Endodermal cell (in vitro differentiated cells): Measurements from ENCODE around the gene NTPCR. TPM values are rescaled to one million over a fixed set of nuclear protein-coding genes. Genes with fewer than 3 reads are reported as not detected.
A peak's percentile ranks its signal among the peaks of the same experiment; 100 is the strongest.

Experiments used
- DNase-seq: peaks from one replicate; pipeline ENCODE4 v3.0.0-alpha.2; 2017
- H3K27ac ChIP-seq: 2 replicates; pipeline ENCODE4 v1.5.1; 2013; ENCODE audit warnings: mild to moderate bottlenecking, low read depth, low read length, moderate library complexity
- H3K27me3 ChIP-seq: 2 replicates; pipeline ENCODE4 v1.6.1; 2013; ENCODE audit warnings: mild to moderate bottlenecking, low read length, moderate library complexity; ENCODE audit not compliant: insufficient read depth, control insufficient read depth, poor library complexity, severe bottlenecking
- H3K36me3 ChIP-seq: 2 replicates; pipeline ENCODE4 v1.7.0; 2013; ENCODE audit warnings: mild to moderate bottlenecking, low read length, moderate library complexity; ENCODE audit not compliant: control insufficient read depth, insufficient read depth
- H3K4me1 ChIP-seq: one replicate; pipeline ENCODE4 v1.7.0; 2013; ENCODE audit warnings: low read length; ENCODE audit not compliant: control insufficient read depth, insufficient read depth
- H3K4me3 ChIP-seq: 2 replicates; pipeline ENCODE4 v1.5.1; 2013; ENCODE audit warnings: mild to moderate bottlenecking, low read length, moderate library complexity
- H3K9ac ChIP-seq: 2 replicates; pipeline ENCODE4 v1.6.1; 2013; ENCODE audit warnings: mild to moderate bottlenecking, low read length, moderate library complexity; ENCODE audit not compliant: poor library complexity, severe bottlenecking; ENCODE audit errors: extremely low read depth
- H3K9me3 ChIP-seq: 2 replicates; pipeline ENCODE4 v1.6.1; 2013; ENCODE audit warnings: mild to moderate bottlenecking, low read length, moderate library complexity; ENCODE audit not compliant: control insufficient read depth
- H3K27ac Mint-ChIP-seq: 2 replicates; pipeline ENCODE4 v1.8.0; 2020; ENCODE audit warnings: mixed read lengths
- H3K27me3 Mint-ChIP-seq: 2 replicates; pipeline ENCODE4 v1.8.0; 2021; ENCODE audit warnings: mild to moderate bottlenecking, mixed read lengths; ENCODE audit not compliant: insufficient read depth
- H3K36me3 Mint-ChIP-seq: 2 replicates; pipeline ENCODE4 v1.8.0; 2020; ENCODE audit warnings: low read depth, mixed read lengths
- H3K4me1 Mint-ChIP-seq: 2 replicates; pipeline ENCODE4 v1.8.0; 2020; ENCODE audit warnings: mixed read lengths
- H3K4me3 Mint-ChIP-seq: 2 replicates; pipeline ENCODE4 v1.8.0; 2020; ENCODE audit warnings: mild to moderate bottlenecking, moderate library complexity, mixed read lengths
- H3K9me3 Mint-ChIP-seq: 2 replicates; pipeline ENCODE4 v1.8.0; 2020; ENCODE audit warnings: mild to moderate bottlenecking, mixed read lengths
- WGBS, 2 experiments: methylation state at CpG; one replicate each; pipeline versions ENCODE4 v1.1.5 to v1.1.7; 2013; ENCODE audit warnings: missing lambda C conversion rate in 2 of 2, mixed read lengths in 1 of 2; ENCODE audit not compliant: insufficient coverage in 1 of 2, insufficient read length in 1 of 2; 5-methylcytosine and 5-hydroxymethylcytosine counted together
- long read RNA-seq, 4 experiments: library from polyadenylated mRNA in 2 of 4; library from RNA in 1 of 4; library from capped mRNA in 1 of 4; stranded (forward) in 3 of 4; unstranded in 1 of 4; transcript quantifications; one replicate each; pipeline ENCODE4 v2.0.0, GENCODE V29; 2020 to 2021; ENCODE audit warnings: inconsistent platforms in 1 of 4
- polyA plus RNA-seq, 2 experiments: library from polyadenylated mRNA; stranded (reverse); fragments of 50-300 nt; gene quantifications; one replicate each; pipeline ENCODE4 v1.2.3, GENCODE V29; 2013
- total RNA-seq, 2 donors: library from RNA; stranded (reverse); fragmentation: NEBNext Ultra II Directional in 1 of 2; extraction: Animal tissue kit (Norgen Biotek cat#: 25700) in 1 of 2; gene quantifications; 2 replicates in 1 of 2; 3 replicates in 1 of 2; pipeline ENCODE4 v1.2.1, GENCODE V29; 2021
- TF ChIP-seq, protein P1 (sequence below): fragments of 200-600 bp; sonication (generic); conservative IDR thresholded peaks from 2 replicates; pipeline ENCODE4 v1.5.0; 2021; ENCODE audit warnings: antibody characterized with exemption, mild to moderate bottlenecking

The NTPCR gene, protein sequence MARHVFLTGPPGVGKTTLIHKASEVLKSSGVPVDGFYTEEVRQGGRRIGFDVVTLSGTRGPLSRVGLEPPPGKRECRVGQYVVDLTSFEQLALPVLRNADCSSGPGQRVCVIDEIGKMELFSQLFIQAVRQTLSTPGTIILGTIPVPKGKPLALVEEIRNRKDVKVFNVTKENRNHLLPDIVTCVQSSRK
- 10 to 100 TPM; 30.9 to 43.3 TPM for total RNA-seq
- 95.2 TPM for polyA plus RNA-seq (2013, experiment 1 of 2)
- 86.8 TPM for polyA plus RNA-seq (2013, experiment 2 of 2)
- long read RNA-seq, experiment 1, full-length matches to known transcripts = 14 of 16 reads
- long read RNA-seq, experiment 1, partial matches to known transcripts = 2 of 16 reads
- long read RNA-seq, experiment 1, other reads (novel, unspliced or antisense) = 0 of 16 reads
- long read RNA-seq, experiment 2, full-length matches to known transcripts = 37 of 42 reads
- long read RNA-seq, experiment 2, partial matches to known transcripts = 0 of 42 reads
- long read RNA-seq, experiment 2, other reads (novel, unspliced or antisense) = 5 of 42 reads
- long read RNA-seq, experiment 3, full-length matches to known transcripts = 48 of 54 reads
- long read RNA-seq, experiment 3, partial matches to known transcripts = 1 of 54 reads
- long read RNA-seq, experiment 3, other reads (novel, unspliced or antisense) = 5 of 54 reads
- long read RNA-seq, experiment 4, full-length matches to known transcripts = 76 of 85 reads
- long read RNA-seq, experiment 4, partial matches to known transcripts = 1 of 85 reads
- long read RNA-seq, experiment 4, other reads (novel, unspliced or antisense) = 8 of 85 reads

DNA sequence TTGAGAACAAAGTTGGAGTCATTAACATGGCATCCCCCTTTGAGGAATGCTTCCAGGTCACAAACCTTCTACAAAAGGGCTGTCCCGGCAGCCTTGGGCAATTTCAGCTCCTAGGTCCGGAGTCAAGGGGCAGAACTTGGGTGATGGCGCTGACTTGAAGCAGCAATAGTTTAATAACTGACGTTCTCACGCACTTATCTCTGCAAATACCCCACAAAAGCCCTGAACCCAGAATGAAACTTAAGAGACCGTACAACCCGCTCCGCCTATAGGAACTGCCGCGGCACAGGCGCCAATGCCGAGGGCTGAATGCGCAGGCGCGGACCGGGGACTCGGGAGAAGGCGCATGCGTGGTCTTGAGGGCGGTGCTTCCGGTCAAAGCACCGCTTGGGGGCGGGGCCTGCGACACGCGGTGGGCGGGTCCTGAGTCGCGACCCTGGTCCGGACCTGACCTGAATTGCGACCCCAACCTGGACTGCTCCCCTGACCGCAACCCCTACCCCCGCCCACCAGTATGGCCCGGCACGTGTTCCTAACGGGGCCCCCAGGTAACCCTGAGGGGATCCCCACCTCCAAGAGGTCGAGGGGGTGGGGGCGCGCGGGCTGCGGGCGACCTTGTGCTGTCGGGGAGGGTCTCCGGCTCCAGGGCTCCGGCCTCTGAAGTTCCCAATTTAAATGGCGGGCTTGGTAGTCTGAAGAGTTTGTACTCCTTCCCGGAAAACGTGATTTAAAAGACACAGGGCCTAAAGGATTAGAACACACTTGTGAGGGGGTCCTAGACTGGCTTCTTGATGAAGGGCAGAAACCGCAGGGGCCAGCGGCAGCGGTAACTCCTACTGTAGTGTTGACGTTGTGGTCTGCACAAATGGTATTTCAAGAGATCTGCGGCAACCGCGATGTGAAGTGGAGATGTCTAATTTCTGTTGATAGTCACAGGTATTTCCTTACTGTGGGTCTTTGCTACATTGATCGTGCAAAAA lies at the start of gene NTPCR:
Gene NTPCR, plus strand, starts transcription at position 415 of the 980 bp plus-strand sequence. Its CDS starts 100 bp downstream, at position 515.
- no peaks in the 10 kb centered on the region for H3K27me3 ChIP-seq
- no peaks in the 10 kb centered on the region for H3K36me3 Mint-ChIP-seq
- H3K27me3 Mint-ChIP-seq = peaks cover 12% of the 10 kb centered on the region
- peak; percentile 98 for DNase-seq
- no peaks in the 10 kb centered on the region for H3K4me1 ChIP-seq
- peak within 1 kb of the TSS; percentile 57 for H3K27ac ChIP-seq
- TF ChIP-seq, protein P1, sequence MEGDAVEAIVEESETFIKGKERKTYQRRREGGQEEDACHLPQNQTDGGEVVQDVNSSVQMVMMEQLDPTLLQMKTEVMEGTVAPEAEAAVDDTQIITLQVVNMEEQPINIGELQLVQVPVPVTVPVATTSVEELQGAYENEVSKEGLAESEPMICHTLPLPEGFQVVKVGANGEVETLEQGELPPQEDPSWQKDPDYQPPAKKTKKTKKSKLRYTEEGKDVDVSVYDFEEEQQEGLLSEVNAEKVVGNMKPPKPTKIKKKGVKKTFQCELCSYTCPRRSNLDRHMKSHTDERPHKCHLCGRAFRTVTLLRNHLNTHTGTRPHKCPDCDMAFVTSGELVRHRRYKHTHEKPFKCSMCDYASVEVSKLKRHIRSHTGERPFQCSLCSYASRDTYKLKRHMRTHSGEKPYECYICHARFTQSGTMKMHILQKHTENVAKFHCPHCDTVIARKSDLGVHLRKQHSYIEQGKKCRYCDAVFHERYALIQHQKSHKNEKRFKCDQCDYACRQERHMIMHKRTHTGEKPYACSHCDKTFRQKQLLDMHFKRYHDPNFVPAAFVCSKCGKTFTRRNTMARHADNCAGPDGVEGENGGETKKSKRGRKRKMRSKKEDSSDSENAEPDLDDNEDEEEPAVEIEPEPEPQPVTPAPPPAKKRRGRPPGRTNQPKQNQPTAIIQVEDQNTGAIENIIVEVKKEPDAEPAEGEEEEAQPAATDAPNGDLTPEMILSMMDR = no peak
- peak within 1 kb of the TSS; percentile 99 for H3K27ac Mint-ChIP-seq
- 0 to 1% methylated on average over 9 to 56 of the region's 56 CpGs for WGBS, 2 experiments
- H3K9me3 Mint-ChIP-seq = no peaks in the 10 kb centered on the region
- H3K4me3 ChIP-seq = peak within 1 kb of the TSS; percentile 90
- H3K9me3 ChIP-seq = no peaks in the 10 kb centered on the region
- peak within 1 kb of the TSS; percentile 81 for H3K4me3 Mint-ChIP-seq
- peak within 1 kb of the TSS; percentile 47 for H3K9ac ChIP-seq
- H3K4me1 Mint-ChIP-seq = peaks cover 15% of the 10 kb centered on the region
- no peaks in the 10 kb centered on the region for H3K36me3 ChIP-seq

DNA sequence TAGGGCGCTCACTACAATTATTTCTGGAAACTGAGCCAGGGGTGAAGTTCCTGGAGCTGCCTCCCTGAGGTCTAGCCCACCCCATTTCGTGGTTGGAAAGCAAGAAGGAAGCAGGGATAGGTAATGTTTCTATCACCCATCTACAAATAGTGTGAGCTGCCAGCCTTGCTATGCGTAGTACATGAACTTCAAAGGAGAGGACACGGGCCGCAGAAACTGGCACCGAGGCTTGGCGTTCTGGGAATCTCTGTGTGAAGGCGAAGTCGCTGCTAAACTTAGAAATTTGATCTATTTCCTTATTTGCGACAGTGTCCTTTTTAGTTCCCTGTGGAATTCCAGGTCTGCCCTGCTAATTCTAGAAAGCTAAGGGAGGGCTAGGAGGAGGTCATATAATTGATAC lies 49.6 kb upstream of the NTPCR start:
- Histone ChIP-seq H3K27ac (no peak overlapping the region), H3K9me3 (peaks cover 5% of the 10 kb centered on the region), H3K4me3 (no peak overlapping the region), H3K4me1 (peaks cover 17% of the 10 kb centered on the region), H3K27me3 (peaks cover 20% of the 10 kb centered on the region), H3K36me3 (no peaks in the 10 kb centered on the region), H3K9ac (no peak overlapping the region)
- TF ChIP-seq, protein P1 = no peak
- Mint-ChIP-seq H3K9me3 (peaks cover 3% of the 10 kb centered on the region), H3K27ac (no peak overlapping the region), H3K36me3 (no peaks in the 10 kb centered on the region), H3K27me3 (peaks cover 51% of the 10 kb centered on the region), H3K4me3 (no peak overlapping the region), H3K4me1 (peaks cover 55% of the 10 kb centered on the region)
- 83 to 86% methylated on average over 10 of the region's 10 CpGs for WGBS, 2 experiments
- no peak for DNase-seq

DNA sequence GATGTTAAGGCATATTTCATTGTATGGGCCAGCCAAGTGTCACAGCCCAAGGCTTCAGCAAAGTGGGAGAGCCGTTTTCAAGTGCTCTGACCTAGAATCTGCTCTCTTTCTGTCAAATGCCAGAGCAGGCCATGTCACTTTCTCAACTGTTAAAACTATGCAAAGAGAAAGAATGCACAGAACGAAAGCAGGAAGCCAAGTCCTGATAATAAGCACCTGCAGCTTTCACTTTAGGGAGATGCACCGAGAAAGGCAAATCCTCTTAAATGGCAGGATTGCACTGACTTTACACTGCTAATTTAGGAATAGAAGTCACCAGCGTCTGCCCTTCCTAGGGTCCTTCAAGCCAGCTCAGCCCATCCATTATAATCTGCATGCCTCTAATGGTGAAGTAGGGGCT lies 49.2 kb upstream of the NTPCR start:
- TF ChIP-seq, protein P1 = no peak
- no peak overlapping the region for H3K27ac ChIP-seq
- no peaks in the 10 kb centered on the region for H3K36me3 Mint-ChIP-seq
- no peak overlapping the region for H3K9ac ChIP-seq
- H3K27me3 ChIP-seq = peaks cover 25% of the 10 kb centered on the region
- 45 to 60% methylated on average over 4 of the region's 4 CpGs for WGBS, 2 experiments
- H3K27ac Mint-ChIP-seq = no peak overlapping the region
- no peak overlapping the region for H3K4me3 ChIP-seq
- H3K36me3 ChIP-seq = no peaks in the 10 kb centered on the region
- DNase-seq = no peak
- peaks cover 54% of the 10 kb centered on the region for H3K27me3 Mint-ChIP-seq
- peaks cover 3% of the 10 kb centered on the region for H3K9me3 Mint-ChIP-seq
- H3K4me1 ChIP-seq = peaks cover 17% of the 10 kb centered on the region
- H3K4me3 Mint-ChIP-seq = no peak overlapping the region
- H3K9me3 ChIP-seq = peaks cover 5% of the 10 kb centered on the region
- peaks cover 55% of the 10 kb centered on the region for H3K4me1 Mint-ChIP-seq
